ENCODE data around the gene RPL13. TPM values are rescaled to one million over a fixed set of nuclear protein-coding genes. Genes with fewer than 3 reads are reported as not detected.

The RPL13 gene
- total and polyA plus RNA-seq, 2 donors (not counting 1 experiment from before 2014, with no cell fraction given), result 1,442 to 3,823 TPM

- Histone ChIP-seq H3K79me2 (ENCODE audit: control insufficient read depth, insufficient read depth, low read length) (no peaks in the 10 kb centered on the region), H3K4me3 (replicated peaks in 1 of 4; ENCODE audit: control extremely low read depth in 1 of 4, insufficient read depth in 1 of 4, low read depth in 3 of 4, low read length in 4 of 4) (no peak overlapping the region), H3K36me3 (ENCODE audit: control insufficient read depth, insufficient read depth, low read length) (peaks cover 8% of the 10 kb centered on the region), H3K9ac (ENCODE audit: insufficient read depth, low read length) (no peak overlapping the region), H3K4me2 (ENCODE audit: extremely low read depth, insufficient read depth, low read length) (no peak overlapping the region), H4K20me1 (ENCODE audit: control insufficient read depth, extremely low read depth, insufficient read depth, low read length) (no peaks in the 10 kb centered on the region), H2AFZ (ENCODE audit: low read length) (no peak overlapping the region), H3K9me3 (ENCODE audit: control insufficient read depth, insufficient read depth, low read depth, low read length) (peaks cover 2% of the 10 kb centered on the region), H3K27me3 (ENCODE audit: control insufficient read depth, insufficient read depth, low read length) (no peaks in the 10 kb centered on the region), H3K27ac (ENCODE audit: insufficient read depth, low read length) (no peak overlapping the region), H3K4me1 (ENCODE audit: control insufficient read depth, extremely low read depth, insufficient read depth, low read length) (peaks cover 17% of the 10 kb centered on the region)
- no peak for DNase-seq (ENCODE audit: low read depth in 2 of 2)
- no peak for TF ChIP-seq EZH2 (IDR thresholded peaks at IDR 0.05; ENCODE audit: low read length, missing control alignments)
- TF ChIP-seq CTCF (conservative IDR thresholded peaks at IDR 0.05 in 1 of 2, IDR thresholded peaks at IDR 0.05 in 1 of 2; ENCODE audit: low read depth in 1 of 2, low read length in 2 of 2), result no peak
Measured at GRCh38 chr16:89583895-89584644, 23.6 kb downstream of the RPL13 start.

GRCh38 chr16:89584768-89585549, 24.5 kb downstream of the RPL13 start:
- Histone ChIP-seq H3K4me2 (ENCODE audit: extremely low read depth, insufficient read depth, low read length) (no peak overlapping the region), H3K9me3 (ENCODE audit: control insufficient read depth, insufficient read depth, low read depth, low read length) (peaks cover 2% of the 10 kb centered on the region), H3K4me1 (ENCODE audit: control insufficient read depth, extremely low read depth, insufficient read depth, low read length) (peaks cover 17% of the 10 kb centered on the region), H3K36me3 (ENCODE audit: control insufficient read depth, insufficient read depth, low read length) (peaks cover 6% of the 10 kb centered on the region), H3K4me3 (replicated peaks in 1 of 4; ENCODE audit: control extremely low read depth in 1 of 4, insufficient read depth in 1 of 4, low read depth in 3 of 4, low read length in 4 of 4) (no peak overlapping the region), H2AFZ (ENCODE audit: low read length) (no peak overlapping the region), H3K27me3 (ENCODE audit: control insufficient read depth, insufficient read depth, low read length) (no peaks in the 10 kb centered on the region), H4K20me1 (ENCODE audit: control insufficient read depth, extremely low read depth, insufficient read depth, low read length) (no peaks in the 10 kb centered on the region), H3K79me2 (ENCODE audit: control insufficient read depth, insufficient read depth, low read length) (no peaks in the 10 kb centered on the region), H3K27ac (ENCODE audit: insufficient read depth, low read length) (no peak overlapping the region), H3K9ac (ENCODE audit: insufficient read depth, low read length) (no peak overlapping the region)
- peak in 1 of 2 donors; percentile 60 for DNase-seq (ENCODE audit: low read depth in 2 of 2)
- TF ChIP-seq EZH2 (IDR thresholded peaks at IDR 0.05; ENCODE audit: low read length, missing control alignments), result no peak
- no peak for TF ChIP-seq CTCF (conservative IDR thresholded peaks at IDR 0.05 in 1 of 2, IDR thresholded peaks at IDR 0.05 in 1 of 2; ENCODE audit: low read depth in 1 of 2, low read length in 2 of 2)

GRCh38 chr16:89586218-89586617, 25.7 kb downstream of the RPL13 start:
- peaks cover 4% of the 10 kb centered on the region for H3K36me3 ChIP-seq (ENCODE audit: control insufficient read depth, insufficient read depth, low read length)
- no peak for TF ChIP-seq EZH2 (IDR thresholded peaks at IDR 0.05; ENCODE audit: low read length, missing control alignments)
- TF ChIP-seq CTCF (conservative IDR thresholded peaks at IDR 0.05 in 1 of 2, IDR thresholded peaks at IDR 0.05 in 1 of 2; ENCODE audit: low read depth in 1 of 2, low read length in 2 of 2), result no peak
- no peaks in the 10 kb centered on the region for H3K27me3 ChIP-seq (ENCODE audit: control insufficient read depth, insufficient read depth, low read length)
- no peak overlapping the region for H3K9ac ChIP-seq (ENCODE audit: insufficient read depth, low read length)
- H3K4me2 ChIP-seq (ENCODE audit: extremely low read depth, insufficient read depth, low read length), result no peak overlapping the region
- no peak overlapping the region for H3K27ac ChIP-seq (ENCODE audit: insufficient read depth, low read length)
- no peaks in the 10 kb centered on the region for H3K9me3 ChIP-seq (ENCODE audit: control insufficient read depth, insufficient read depth, low read depth, low read length)
- peaks cover 13% of the 10 kb centered on the region for H3K4me1 ChIP-seq (ENCODE audit: control insufficient read depth, extremely low read depth, insufficient read depth, low read length)
- H3K79me2 ChIP-seq (ENCODE audit: control insufficient read depth, insufficient read depth, low read length), result no peaks in the 10 kb centered on the region
- no peak for DNase-seq (ENCODE audit: low read depth in 2 of 2)
- no peak overlapping the region for H2AFZ ChIP-seq (ENCODE audit: low read length)
- no peak overlapping the region for H3K4me3 ChIP-seq (replicated peaks in 1 of 4; ENCODE audit: control extremely low read depth in 1 of 4, insufficient read depth in 1 of 4, low read depth in 3 of 4, low read length in 4 of 4)
- no peaks in the 10 kb centered on the region for H4K20me1 ChIP-seq (ENCODE audit: control insufficient read depth, extremely low read depth, insufficient read depth, low read length)

Measured in fibroblast of lung (primary cell).